ENCODE measurements around the gene KLHDC8A.
A peak's percentile ranks its signal among the peaks of the same experiment; 100 is the strongest.

KLHDC8A gene

GRCh38 chr1:205315008-205315618, 41.6 kb downstream of the KLHDC8A start:
- H3K27ac ChIP-seq: peak overlapping the region; percentile 89; the same call in 1 of the 2 replicates
- TF ChIP-seq CTCF (conservative IDR thresholded peaks at IDR 0.05): no peak

GRCh38 chr1:205313563-205314308, 43.0 kb downstream of the KLHDC8A start:
- no peak for TF ChIP-seq CTCF (conservative IDR thresholded peaks at IDR 0.05)
- no peak overlapping the region for H3K27ac ChIP-seq

- H3K27ac ChIP-seq: no peak overlapping the region
- no peak for TF ChIP-seq CTCF (conservative IDR thresholded peaks at IDR 0.05)
Measured at GRCh38 chr1:205312866-205313562, 43.7 kb downstream of the KLHDC8A start.

GRCh38 chr1:205310976-205311704, 45.6 kb downstream of the KLHDC8A start:
- H3K27ac ChIP-seq: no peak overlapping the region
- TF ChIP-seq CTCF (conservative IDR thresholded peaks at IDR 0.05): no peak

- no peak overlapping the region for H3K27ac ChIP-seq
Measured at GRCh38 chr1:205309741-205310140, 47.0 kb downstream of the KLHDC8A start.

GRCh38 chr1:205306929-205307566, 49.7 kb downstream of the KLHDC8A start:
- TF ChIP-seq CTCF (conservative IDR thresholded peaks at IDR 0.05): no peak
- no peak overlapping the region for H3K27ac ChIP-seq

More at GRCh38 chr1:205309741-205310140, 47.0 kb downstream of the KLHDC8A start:
- TF ChIP-seq CTCF (conservative IDR thresholded peaks at IDR 0.05): no peak

Measured in VCaP (cell line).